K562 (cell line): ENCODE results near the gene KLRK1. TPM values are rescaled to one million over a fixed set of nuclear protein-coding genes. Genes with fewer than 3 reads are reported as not detected.

Experiments used
- AFF1 ChIP-seq, 2 experiments: fragments of 450-650 bp; IDR thresholded peaks; 2 replicates each; pipeline ENCODE4 v1.6.1; 2018; ENCODE audit warnings: mild to moderate bottlenecking in 2 of 2, low read depth in 1 of 2; ENCODE audit not compliant: partially characterized antibody in 2 of 2
- BRD4 ChIP-seq: fragments of 200-600 bp; sonication (generic); IDR thresholded peaks from 2 replicates; pipeline ENCODE4 v1.6.1; 2017; ENCODE audit warnings: inconsistent platforms
- CBFA2T3 ChIP-seq: fragments of 450-650 bp; IDR thresholded peaks from 2 replicates; pipeline ENCODE4 v1.6.1; 2017
- CC2D1A ChIP-seq: fragments of 450-650 bp; IDR thresholded peaks from 2 replicates; pipeline ENCODE4 v1.6.1; 2017; ENCODE audit warnings: mild to moderate bottlenecking
- CREB3 ChIP-seq: fragments of 450-650 bp; conservative IDR thresholded peaks from 2 replicates; pipeline ENCODE4 v1.6.1; 2016; ENCODE audit warnings: missing genetic modification characterization, low read depth, mild to moderate bottlenecking, missing compliant biosample characterization, moderate library complexity
- E2F5 ChIP-seq: sonication (generic); formaldehyde crosslinking; IDR thresholded peaks from 2 replicates; pipeline ENCODE4 v1.8.0; 2022; ENCODE audit warnings: mild to moderate bottlenecking, missing genetic modification reagents
- ELF1 ChIP-seq: fragments of 200-800 bp; sonication (Bioruptor generic); IDR thresholded peaks from 2 replicates; pipeline ENCODE4 v1.6.1; 2016; ENCODE audit warnings: missing genetic modification characterization, missing compliant biosample characterization
- GATAD2A ChIP-seq: fragments of 450-650 bp; IDR thresholded peaks from 2 replicates; pipeline ENCODE4 v1.6.1; 2017
- HMG20A ChIP-seq: fragments of 450-650 bp; formaldehyde crosslinking; conservative IDR thresholded peaks from 2 replicates; pipeline ENCODE4 v1.4.0; 2020; ENCODE audit warnings: mild to moderate bottlenecking, mixed read lengths
- HNRNPLL ChIP-seq: fragments of 200-400 bp; formaldehyde crosslinking; IDR thresholded peaks from 2 replicates; pipeline ENCODE4 v1.6.1; 2017; ENCODE audit warnings: low read length, low read depth, mild to moderate bottlenecking; ENCODE audit not compliant: poor library complexity, severe bottlenecking
- MTA3 ChIP-seq: fragments of 450-650 bp; formaldehyde crosslinking; IDR thresholded peaks from 2 replicates; pipeline ENCODE4 v1.6.1; 2017; ENCODE audit warnings: mild to moderate bottlenecking, borderline replicate concordance
- NFATC3 ChIP-seq: fragments of 450-650 bp; IDR thresholded peaks from 2 replicates; pipeline ENCODE4 v1.6.1; 2017; ENCODE audit warnings: mild to moderate bottlenecking
- PKNOX1 ChIP-seq: fragments of 450-650 bp; IDR thresholded peaks from 2 replicates; pipeline ENCODE4 v1.6.1; 2016
- PRMT5 ChIP-seq: sonication (generic); formaldehyde crosslinking; IDR thresholded peaks from 2 replicates; pipeline ENCODE4 v1.5.0; 2020; ENCODE audit warnings: missing genetic modification reagents
- RFX5 ChIP-seq: IDR thresholded peaks from 2 replicates; pipeline ENCODE4 v1.6.1; 2011; ENCODE audit warnings: low read depth, mild to moderate bottlenecking, improper control_type of control experiment, low read length
- SMARCA4 ChIP-seq: fragments of 450-650 bp; IDR thresholded peaks from 2 replicates; pipeline ENCODE4 v1.6.1; 2016
- SUPT5H ChIP-seq: fragments of 450-650 bp; IDR thresholded peaks from 2 replicates; pipeline ENCODE4 v1.6.1; 2016
- TFAM ChIP-seq: fragments of 250-450 bp; sonication (Bioruptor Pico); conservative IDR thresholded peaks from 2 replicates; pipeline ENCODE4 v1.5.0; 2021; ENCODE audit warnings: mild to moderate bottlenecking, moderate library complexity
- ZBTB7A ChIP-seq: IDR thresholded peaks from 2 replicates; pipeline ENCODE4 v1.6.1; 2011; ENCODE audit warnings: low read depth, mild to moderate bottlenecking, low read length, moderate library complexity, borderline replicate concordance; ENCODE audit not compliant: control insufficient read depth
- ZFX ChIP-seq: sonication (generic); formaldehyde crosslinking; IDR thresholded peaks from 2 replicates; pipeline ENCODE4 v1.8.0; 2022; ENCODE audit warnings: mild to moderate bottlenecking, missing genetic modification reagents, moderate library complexity
- ZNF174 ChIP-seq: fragments of 250-450 bp; sonication (Bioruptor Pico); IDR thresholded peaks from 2 replicates; pipeline ENCODE4 v1.4.0; 2020; ENCODE audit warnings: mild to moderate bottlenecking
- ZNF324 ChIP-seq: fragments of 250-450 bp; sonication (Bioruptor Pico); IDR thresholded peaks from 2 replicates; pipeline ENCODE4 v1.4.0; 2020; ENCODE audit warnings: mild to moderate bottlenecking
- ZNF561 ChIP-seq: fragments of 450-650 bp; formaldehyde crosslinking; conservative IDR thresholded peaks from 2 replicates; pipeline ENCODE4 v1.4.0; 2020; ENCODE audit warnings: mild to moderate bottlenecking, moderate library complexity
- polyA plus RNA-seq, 8 experiments: library from polyadenylated mRNA; depleted of rRNA in 4 of 8; stranded (reverse) in 5 of 8; unstranded in 3 of 8; fragments of >200 nt; fragmentation: Nextera tagmentation in 2 of 8; fragmentation: Illumina TruSeq in 1 of 8; extraction: Ambion mirVana in 2 of 8; extraction: Trizol in 1 of 8; gene quantifications; 2 replicates each; pipeline versions ENCODE4 v1.2.1 to v1.2.3, GENCODE V29; 2011 to 2014; ENCODE audit warnings: inconsistent platforms in 1 of 8, missing spikeins in 1 of 8
- total RNA-seq, 7 experiments: library from RNA; depleted of rRNA in 6 of 7; stranded (reverse); fragments of >200 nt in 6 of 7; fragmentation: Illumina TruSeq in 2 of 7; extraction: Trizol in 2 of 7; gene quantifications; 2 replicates each; pipeline versions ENCODE4 v1.2.1 to v1.2.3, GENCODE V29; 2011 to 2021; ENCODE audit warnings: low replicate concordance in 1 of 7

KLRK1 gene
- total and polyA plus RNA-seq, 9 of the 15 experiments (the other 6 are each of a cell fraction or from before 2014, with no cell fraction given), result 0.03 to 0.09 (median 0.06) TPM; not detected in 3

GRCh38 chr12:10363914-10364814 lies 25.7 kb downstream of the KLRK1 start (continued):
- TF ChIP-seq E2F5 (CRISPR knock-in tag) (no peak), CC2D1A (no peak), HNRNPLL (no peak), SUPT5H (peak; percentile 28), ELF1 (no peak), PRMT5 (CRISPR knock-in tag) (no peak), BRD4 (no peak), PKNOX1 (0 out of 2 replicates have a peak, but pooled peaks have one; percentile 24), RFX5 (no peak), CREB3 (tag) (no peak), CBFA2T3 (peak; percentile 44), ZNF324 (CRISPR knock-in tag) (no peak), ZFX (CRISPR knock-in tag) (peak; percentile 88), TFAM (CRISPR knock-in tag) (no peak), MTA3 (no peak), NFATC3 (no peak), HMG20A (no peak), AFF1 (IDR thresholded peaks at IDR 0.05; ENCODE audit: low read depth in 1 of 2, partially characterized antibody in 2 of 2) (no peak), ZNF561 (CRISPR knock-in tag) (no peak), SMARCA4 (0 out of 2 replicates have a peak, but pooled peaks have one; percentile 34), GATAD2A (no peak), ZBTB7A (no peak), ZNF174 (no peak)
